ENCODE measurements around the gene IFNLR1.

- TF ChIP-seq, protein P1, sequence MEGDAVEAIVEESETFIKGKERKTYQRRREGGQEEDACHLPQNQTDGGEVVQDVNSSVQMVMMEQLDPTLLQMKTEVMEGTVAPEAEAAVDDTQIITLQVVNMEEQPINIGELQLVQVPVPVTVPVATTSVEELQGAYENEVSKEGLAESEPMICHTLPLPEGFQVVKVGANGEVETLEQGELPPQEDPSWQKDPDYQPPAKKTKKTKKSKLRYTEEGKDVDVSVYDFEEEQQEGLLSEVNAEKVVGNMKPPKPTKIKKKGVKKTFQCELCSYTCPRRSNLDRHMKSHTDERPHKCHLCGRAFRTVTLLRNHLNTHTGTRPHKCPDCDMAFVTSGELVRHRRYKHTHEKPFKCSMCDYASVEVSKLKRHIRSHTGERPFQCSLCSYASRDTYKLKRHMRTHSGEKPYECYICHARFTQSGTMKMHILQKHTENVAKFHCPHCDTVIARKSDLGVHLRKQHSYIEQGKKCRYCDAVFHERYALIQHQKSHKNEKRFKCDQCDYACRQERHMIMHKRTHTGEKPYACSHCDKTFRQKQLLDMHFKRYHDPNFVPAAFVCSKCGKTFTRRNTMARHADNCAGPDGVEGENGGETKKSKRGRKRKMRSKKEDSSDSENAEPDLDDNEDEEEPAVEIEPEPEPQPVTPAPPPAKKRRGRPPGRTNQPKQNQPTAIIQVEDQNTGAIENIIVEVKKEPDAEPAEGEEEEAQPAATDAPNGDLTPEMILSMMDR (IDR thresholded peaks at IDR 0.05; ENCODE audit: insufficient read depth, low read length, poor library complexity, severe bottlenecking), result no peak
- no peak for TF ChIP-seq EZH2phosphoT487 (conservative IDR thresholded peaks at IDR 0.05; ENCODE audit: low read length)
Observed at GRCh38 chr1:24222793-24223192, 35.7 kb upstream of the IFNLR1 start.

All from SU-DHL-6 (cell line).